IMR-90 (cell line): ENCODE measurements around the gene SVEP1. TPM values are rescaled to one million over a fixed set of nuclear protein-coding genes. Genes with fewer than 3 reads are reported as not detected.

Experiments
- ATAC-seq: fragments of 200-7000 bp; cut with Tn5 transposase; 2 replicates; pipeline ENCODE4 v1.9.1; 2020; ENCODE audit warnings: low read depth, mild to moderate bottlenecking, moderate library complexity
- BruUV-seq: library from RNA; stranded (reverse); fragments of 400-500 nt; replicated peaks from 2 replicates; lab custom pipeline; 2021; lab: Mats Ljungman, UMichigan
- CTCF ChIA-PET: fragments of 300-600 bp; formaldehyde crosslinking; extraction: SDS; loops from one replicate; lab custom pipeline; 2021; ENCODE audit warnings: antibody characterized with exemption; lab: Yijun Ruan, JAX
- POLR2A ChIA-PET: fragments of 300-600 bp; sonication (Branson Sonifier 250); formaldehyde crosslinking; loops from one replicate; lab custom pipeline; 2022; ENCODE audit warnings: antibody characterized with exemption; ENCODE audit not compliant: unreplicated experiment; lab: Charles Lee
- DNase-seq: peaks from one replicate; pipeline ENCODE4 v3.0.0; 2013
- H2AFZ ChIP-seq: replicated peaks from 2 replicates; pipeline ENCODE3; 2013; ENCODE audit warnings: low read length, mild to moderate bottlenecking; ENCODE audit not compliant: poor library complexity
- H2AK5ac ChIP-seq: 2 replicates; pipeline ENCODE4 v1.6.1; 2013; ENCODE audit warnings: low read depth, low read length, inconsistent platforms
- H2AK9ac ChIP-seq: replicated peaks from 2 replicates; pipeline ENCODE3; 2013; ENCODE audit warnings: mild to moderate bottlenecking, low read depth, low read length, moderate library complexity; ENCODE audit not compliant: poor library complexity
- H2BK120ac ChIP-seq: 2 replicates; pipeline ENCODE4 v1.6.1; 2013; ENCODE audit warnings: low read depth, low read length, inconsistent platforms
- H2BK15ac ChIP-seq: 3 replicates; pipeline ENCODE4 v1.6.1; 2013; ENCODE audit warnings: low read depth, low read length, inconsistent platforms
- H2BK20ac ChIP-seq: 2 replicates; pipeline ENCODE4 v1.6.1; 2013; ENCODE audit warnings: low read depth, mild to moderate bottlenecking, inconsistent platforms, low read length, moderate library complexity
- H2BK5ac ChIP-seq: 2 replicates; pipeline ENCODE4 v1.6.1; 2013; ENCODE audit warnings: mild to moderate bottlenecking, low read depth, low read length, inconsistent platforms; ENCODE audit not compliant: poor library complexity, severe bottlenecking
- H3K14ac ChIP-seq: replicated peaks from 2 replicates; pipeline ENCODE4 v1.6.1; 2013; ENCODE audit warnings: low read depth, low read length, inconsistent platforms
- H3K18ac ChIP-seq: 2 replicates; pipeline ENCODE4 v1.6.1; 2013; ENCODE audit warnings: low read depth, low read length, control low read depth
- H3K23ac ChIP-seq: 2 replicates; pipeline ENCODE4 v1.6.1; 2013; ENCODE audit warnings: low read depth, low read length, inconsistent platforms
- H3K27ac ChIP-seq: 2 replicates; pipeline ENCODE4 v1.5.1; 2013; ENCODE audit warnings: mild to moderate bottlenecking, control low read depth, low read length; ENCODE audit not compliant: insufficient read depth
- H3K27me3 ChIP-seq: 2 replicates; pipeline ENCODE4 v1.6.1; 2013; ENCODE audit warnings: low read length; ENCODE audit not compliant: control insufficient read depth, insufficient read depth
- H3K36me3 ChIP-seq: 2 replicates; pipeline ENCODE4 v1.6.1; 2013; ENCODE audit warnings: low read length, mixed read lengths; ENCODE audit not compliant: control insufficient read depth, insufficient read depth
- H3K4ac ChIP-seq: 2 replicates; pipeline ENCODE4 v1.6.1; 2013; ENCODE audit warnings: low read depth, low read length, inconsistent platforms
- H3K4me1 ChIP-seq: 2 replicates; pipeline ENCODE4 v1.6.1; 2013; ENCODE audit warnings: low read length, mixed read lengths; ENCODE audit not compliant: control insufficient read depth, insufficient read depth
- H3K4me2 ChIP-seq: 2 replicates; pipeline ENCODE4 v1.6.1; 2013; ENCODE audit warnings: low read depth, mild to moderate bottlenecking, control low read depth, low read length, moderate library complexity
- H3K4me3 ChIP-seq: 2 replicates; pipeline ENCODE4 v1.5.1; 2013; ENCODE audit warnings: low read depth, mild to moderate bottlenecking, control low read depth, low read length, moderate library complexity; ENCODE audit not compliant: insufficient read depth
- H3K56ac ChIP-seq: 2 replicates; pipeline ENCODE4 v1.6.1; 2013; ENCODE audit warnings: low read length, inconsistent platforms; ENCODE audit not compliant: insufficient read depth; ENCODE audit errors: extremely low read depth
- H3K79me1 ChIP-seq, 2 experiments: 2 replicates each; pipeline ENCODE4 v1.6.1; 2013; ENCODE audit warnings: low read length in 2 of 2, inconsistent platforms in 1 of 2, low read depth in 1 of 2
- H3K9ac ChIP-seq: 2 replicates; pipeline ENCODE4 v1.6.1; 2013; ENCODE audit warnings: low read depth, low read length, control low read depth
- H3K9me1 ChIP-seq: 2 replicates; pipeline ENCODE4 v1.6.1; 2013; ENCODE audit warnings: low read length, inconsistent platforms; ENCODE audit not compliant: insufficient read depth
- H3K9me3 ChIP-seq: 2 replicates; pipeline ENCODE4 v1.6.1; 2013; ENCODE audit warnings: low read length; ENCODE audit not compliant: control insufficient read depth, insufficient read depth
- H4K20me1 ChIP-seq: 2 replicates; pipeline ENCODE4 v1.6.1; 2013; ENCODE audit warnings: low read length, inconsistent platforms; ENCODE audit not compliant: insufficient read depth
- H4K5ac ChIP-seq: 2 replicates; pipeline ENCODE4 v1.6.1; 2013; ENCODE audit warnings: mild to moderate bottlenecking, low read depth, low read length, control low read depth
- H4K8ac ChIP-seq, 2 experiments: 2 replicates each; pipeline ENCODE4 v1.6.1; 2013; ENCODE audit warnings: low read depth in 2 of 2, low read length in 2 of 2, control low read depth in 1 of 2, inconsistent platforms in 1 of 2
- H4K91ac ChIP-seq: 2 replicates; pipeline ENCODE4 v1.6.1; 2013; ENCODE audit warnings: low read depth, low read length, inconsistent platforms; ENCODE audit not compliant: insufficient read depth
- BHLHE40 ChIP-seq: fragments of 150-350 bp; IDR thresholded peaks from 2 replicates; pipeline ENCODE4 v1.6.1; 2016; ENCODE audit warnings: mild to moderate bottlenecking, low read depth, low read length
- CEBPB ChIP-seq: IDR thresholded peaks from 2 replicates; pipeline ENCODE4 v1.6.1; 2012; ENCODE audit warnings: low read depth, low read length, improper control_type of control experiment
- CHD1 ChIP-seq: IDR thresholded peaks from 2 replicates; pipeline ENCODE4 v1.6.1; 2012; ENCODE audit warnings: low read depth, low read length, improper control_type of control experiment
- CTCF ChIP-seq: conservative IDR thresholded peaks from 2 replicates; pipeline ENCODE4 v1.5.1; 2012; ENCODE audit warnings: mild to moderate bottlenecking, low read depth, low read length, improper control_type of control experiment
- ELK1 ChIP-seq: fragments of 150-350 bp; IDR thresholded peaks from 2 replicates; pipeline ENCODE4 v1.6.1; 2016; ENCODE audit warnings: low read depth, mild to moderate bottlenecking, low read length, moderate library complexity, borderline replicate concordance
- FOS ChIP-seq: fragments of 150-350 bp; IDR thresholded peaks from 2 replicates; pipeline ENCODE4 v1.6.1; 2016; ENCODE audit warnings: low read depth, low read length
- MAFK ChIP-seq: IDR thresholded peaks from 2 replicates; pipeline ENCODE4 v1.6.1; 2012; ENCODE audit warnings: low read depth, low read length, improper control_type of control experiment
- MAZ ChIP-seq: IDR thresholded peaks from 2 replicates; pipeline ENCODE4 v1.6.1; 2012; ENCODE audit warnings: low read depth, mild to moderate bottlenecking, low read length, improper control_type of control experiment, moderate library complexity, borderline replicate concordance
- MXI1 ChIP-seq: IDR thresholded peaks from 2 replicates; pipeline ENCODE4 v1.6.1; 2012; ENCODE audit warnings: low read depth, mild to moderate bottlenecking, low read length, moderate library complexity, borderline replicate concordance
- NFE2L2 ChIP-seq: fragments of 150-350 bp; IDR thresholded peaks from 2 replicates; pipeline ENCODE4 v1.6.1; 2016; ENCODE audit warnings: low read depth, mild to moderate bottlenecking, low read length
- POLR2A ChIP-seq: IDR thresholded peaks from 2 replicates; pipeline ENCODE4 v1.6.1; 2012; ENCODE audit warnings: mild to moderate bottlenecking, low read depth, low read length
- RAD21 ChIP-seq: IDR thresholded peaks from 2 replicates; pipeline ENCODE4 v1.6.1; 2012; ENCODE audit warnings: low read length, improper control_type of control experiment
- RCOR1 ChIP-seq: IDR thresholded peaks from 2 replicates; pipeline ENCODE4 v1.6.1; 2012; ENCODE audit warnings: mild to moderate bottlenecking, low read length, improper control_type of control experiment; ENCODE audit not compliant: insufficient replicate concordance
- RFX5 ChIP-seq: IDR thresholded peaks from 2 replicates; pipeline ENCODE4 v1.8.0; 2012; ENCODE audit warnings: low read depth, mild to moderate bottlenecking, low read length, moderate library complexity
- SMC3 ChIP-seq: fragments of 150-350 bp; IDR thresholded peaks from 2 replicates; pipeline ENCODE4 v1.6.1; 2016; ENCODE audit warnings: low read depth, mild to moderate bottlenecking, antibody characterized with exemption, low read length, moderate library complexity
- USF2 ChIP-seq: fragments of 150-350 bp; IDR thresholded peaks from 2 replicates; pipeline ENCODE4 v1.6.1; 2017; ENCODE audit warnings: mild to moderate bottlenecking, antibody characterized with exemption, low read length, low read depth
- WGBS, 2 experiments: methylation state at CpG; one replicate each; pipeline versions ENCODE4 v1.1.5 to v1.1.7; 2013; ENCODE audit warnings: missing lambda C conversion rate in 2 of 2; ENCODE audit not compliant: insufficient read length in 1 of 2; ENCODE audit errors: extremely low coverage in 2 of 2; 5-methylcytosine and 5-hydroxymethylcytosine counted together
- dilution Hi-C: fragments of 300-500 bp; cut with HindIII; formaldehyde crosslinking; loops from one replicate; pipeline ENCODE4 v1.14.3; 2018; ENCODE audit warnings: low sequenced_read_pairs; ENCODE audit not compliant: unreplicated experiment
- in situ Hi-C: fragments of 300-500 bp; cut with MboI; formaldehyde crosslinking; loops from 3 replicates; pipeline ENCODE4 v1.14.3; 2019; ENCODE audit warnings: low sequenced_read_pairs, inconsistent platforms, mixed read lengths
- intact Hi-C: fragments of 100-400 bp; cut with micrococcal nuclease; formaldehyde crosslinking; loops from 2 replicates; pipeline ENCODE4 v1.10.0; 2022
- polyA plus RNA-seq, 3 experiments: library from polyadenylated mRNA; depleted of rRNA; stranded (reverse); fragments of >200 nt; gene quantifications; 2 replicates each; pipeline ENCODE4 v1.2.3, GENCODE V29; 2012; ENCODE audit warnings: low replicate concordance in 1 of 3
- total RNA-seq: library from RNA; depleted of rRNA; stranded (reverse); fragments of >200 nt; gene quantifications from 2 replicates; pipeline ENCODE4 v1.2.3, GENCODE V29; 2012

The SVEP1 gene
- total and polyA plus RNA-seq, 2 of the 4 experiments (the other 2 are of a cell fraction) = 4.8 to 16.7 TPM

- Histone ChIP-seq H4K20me1 (no peaks in the 10 kb centered on the region), H3K27me3 (no peaks in the 10 kb centered on the region; the same call in 1 of the 2 replicates), H3K56ac (no peak overlapping the region), H3K9ac (no peak overlapping the region), H2AK9ac (no peak overlapping the region), H2BK120ac (no peak overlapping the region), H3K4ac (no peak overlapping the region), H3K9me1 (no peaks in the 10 kb centered on the region), H4K91ac (no peak overlapping the region), H3K23ac (no peak overlapping the region), H3K18ac (no peak overlapping the region), H4K5ac (no peak overlapping the region), H3K36me3 (no peaks in the 10 kb centered on the region), H3K27ac (no peak overlapping the region), H3K4me2 (no peak overlapping the region), H2BK15ac (no peak overlapping the region), H3K4me1 (no peaks in the 10 kb centered on the region), H3K9me3 (no peaks in the 10 kb centered on the region), H3K79me1 (no peaks in the 10 kb centered on the region), H2AK5ac (no peak overlapping the region), H3K14ac (no peak overlapping the region), H4K8ac (no peak overlapping the region), H2BK5ac (no peak overlapping the region), H2BK20ac (no peak overlapping the region), H2AFZ (no peak overlapping the region), H3K4me3 (no peak overlapping the region)
- in situ Hi-C loops = no loop called here
- CTCF ChIA-PET = interaction anchor here (1.2 kb wide), 1 partner anchor 20 kb away, joined by 4 read pairs; no protein-coding TSS in a partner anchor
- DNase-seq (no peak), ATAC-seq (no peak)
- WGBS, 2 experiments = no CpG with 5 or more reads among the region's 4 CpGs
- intact Hi-C loops = no loop called here
- dilution Hi-C loops = no loop called here
- TF ChIP-seq SMC3 (no peak), USF2 (no peak), CHD1 (no peak), POLR2A (no peak), RFX5 (no peak), CTCF (no peak), MAFK (no peak), MXI1 (no peak), MAZ (no peak), RCOR1 (no peak), BHLHE40 (no peak), RAD21 (no peak), CEBPB (no peak), NFE2L2 (no peak), ELK1 (no peak), FOS (no peak)
- POLR2A ChIA-PET = no interaction called here
- no TSS peak for BruUV-seq
Measured at GRCh38 chr9:110356639-110357395, 222.7 kb downstream of the SVEP1 start.
